ENCODE data around the gene OPN1LW.
"Not testable (repeated sequence)": the region's sequence is repeated elsewhere in the genome, so short reads cannot be mapped to it uniquely, and the experiment has no call there.

DNA sequence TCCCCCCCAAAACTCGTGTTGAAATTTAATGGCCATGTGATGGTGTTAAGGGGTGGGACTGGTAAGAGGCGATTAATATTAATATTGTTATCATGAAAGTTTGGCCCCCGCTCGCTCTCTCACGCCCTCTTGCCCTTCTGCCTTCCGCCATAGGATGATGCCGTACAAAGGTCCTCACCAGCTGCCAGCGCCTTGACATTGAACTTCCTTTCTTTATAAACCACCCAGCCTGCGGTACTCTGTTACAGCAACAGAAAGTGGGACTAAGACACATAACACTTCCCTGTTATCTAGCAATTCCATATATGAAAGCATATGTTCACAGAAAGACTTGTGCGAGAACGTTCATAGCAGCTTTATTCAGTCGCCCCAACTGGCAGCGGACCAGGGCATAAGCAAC is 24.3 kb downstream of the OPN1LW start:
- TF ChIP-seq SP1 (IDR thresholded peaks at IDR 0.05); CTBP1 (IDR thresholded peaks at IDR 0.05; ENCODE audit: borderline replicate concordance); BHLHE40 (IDR thresholded peaks at IDR 0.05; ENCODE audit: borderline replicate concordance); ARNT (IDR thresholded peaks at IDR 0.05); SUZ12 (IDR thresholded peaks at IDR 0.05); ZNF384 (IDR thresholded peaks at IDR 0.05); FOXA1 (IDR thresholded peaks at IDR 0.05); HDGF (IDR thresholded peaks at IDR 0.05; ENCODE audit: borderline replicate concordance); FOXM1 (IDR thresholded peaks at IDR 0.05; ENCODE audit: borderline replicate concordance); LEF1 (IDR thresholded peaks at IDR 0.05; ENCODE audit: borderline replicate concordance): not testable (repeated sequence)
- TF ChIP-seq, protein P1, sequence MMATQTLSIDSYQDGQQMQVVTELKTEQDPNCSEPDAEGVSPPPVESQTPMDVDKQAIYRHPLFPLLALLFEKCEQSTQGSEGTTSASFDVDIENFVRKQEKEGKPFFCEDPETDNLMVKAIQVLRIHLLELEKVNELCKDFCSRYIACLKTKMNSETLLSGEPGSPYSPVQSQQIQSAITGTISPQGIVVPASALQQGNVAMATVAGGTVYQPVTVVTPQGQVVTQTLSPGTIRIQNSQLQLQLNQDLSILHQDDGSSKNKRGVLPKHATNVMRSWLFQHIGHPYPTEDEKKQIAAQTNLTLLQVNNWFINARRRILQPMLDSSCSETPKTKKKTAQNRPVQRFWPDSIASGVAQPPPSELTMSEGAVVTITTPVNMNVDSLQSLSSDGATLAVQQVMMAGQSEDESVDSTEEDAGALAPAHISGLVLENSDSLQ (IDR thresholded peaks at IDR 0.05): not testable (repeated sequence)
